ENCODE data around the gene SERPINB7. TPM values are rescaled to one million over a fixed set of nuclear protein-coding genes. Genes with fewer than 3 reads are reported as not detected.

Gene SERPINB7, protein sequence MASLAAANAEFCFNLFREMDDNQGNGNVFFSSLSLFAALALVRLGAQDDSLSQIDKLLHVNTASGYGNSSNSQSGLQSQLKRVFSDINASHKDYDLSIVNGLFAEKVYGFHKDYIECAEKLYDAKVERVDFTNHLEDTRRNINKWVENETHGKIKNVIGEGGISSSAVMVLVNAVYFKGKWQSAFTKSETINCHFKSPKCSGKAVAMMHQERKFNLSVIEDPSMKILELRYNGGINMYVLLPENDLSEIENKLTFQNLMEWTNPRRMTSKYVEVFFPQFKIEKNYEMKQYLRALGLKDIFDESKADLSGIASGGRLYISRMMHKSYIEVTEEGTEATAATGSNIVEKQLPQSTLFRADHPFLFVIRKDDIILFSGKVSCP
- not detected for total RNA-seq

DNA sequence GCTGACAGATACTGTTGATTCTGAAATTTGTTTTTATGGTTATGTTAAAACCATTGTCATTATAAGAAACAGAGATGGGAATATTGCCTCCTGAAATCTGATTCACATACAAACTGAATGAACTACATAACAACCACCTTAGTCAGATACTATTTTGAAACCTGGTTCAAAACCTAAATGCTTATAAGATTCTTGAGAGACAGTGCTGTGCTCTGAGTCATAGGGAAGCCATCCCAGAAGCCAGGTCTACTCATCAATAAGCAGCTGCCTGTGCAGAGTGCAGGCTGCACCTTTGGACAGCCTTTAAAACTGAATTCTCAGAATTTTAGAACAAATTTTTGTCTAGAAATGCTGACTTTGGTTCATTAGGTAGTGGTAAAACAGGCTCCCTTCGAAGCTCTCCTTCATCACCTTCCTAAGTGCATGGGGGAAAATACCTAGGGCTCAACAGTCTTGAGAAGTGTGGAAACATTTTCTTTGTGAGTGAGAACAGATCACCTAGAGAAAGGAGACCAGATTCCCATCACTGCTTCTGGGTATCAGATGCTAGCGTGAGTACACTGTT is at the start of gene SERPINB7:
Gene SERPINB7, plus strand, starts transcription at position 253 of the 565 bp plus-strand sequence. CDS start 6,955 bp downstream, outside the sequence.
- TF ChIP-seq CTCF (IDR thresholded peaks at IDR 0.05) (no peak), POLR2A (IDR thresholded peaks at IDR 0.05) (no peak), POLR2AphosphoS5 (IDR thresholded peaks at IDR 0.05) (no peak), EP300 (IDR thresholded peaks at IDR 0.05) (no peak)
- no peak for ATAC-seq
- Histone ChIP-seq H3K36me3 (no peaks in the 10 kb centered on the region), H3K4me3 (no peak within 1 kb of the TSS), H3K27ac (no peak within 1 kb of the TSS), H3K9me3 (no peaks in the 10 kb centered on the region), H3K4me1 (no peaks in the 10 kb centered on the region), H3K27me3 (no peaks in the 10 kb centered on the region)
- WGBS, 2 donors (ENCODE audit: low coverage in 1 of 2), result 69 to 82% methylated on average over 2 of the region's 2 CpGs

GRCh38 chr18:63725682-63726480 is 49.3 kb upstream of the SERPINB7 start:
- Histone ChIP-seq H3K4me3 (no peak overlapping the region), H3K27ac (no peak overlapping the region), H3K9me3 (no peaks in the 10 kb centered on the region), H3K27me3 (no peaks in the 10 kb centered on the region), H3K4me1 (no peaks in the 10 kb centered on the region), H3K36me3 (no peaks in the 10 kb centered on the region)
- no peak for TF ChIP-seq POLR2AphosphoS5 (IDR thresholded peaks at IDR 0.05)
- WGBS, 2 donors (ENCODE audit: low coverage in 1 of 2), result 7 to 14% methylated on average over 1 to 2 of the region's 3 CpGs
- no peak for ATAC-seq

- peaks cover 0 to 5% (median 0%) of the 10 kb centered on the region in 3 donors for H3K9me3 ChIP-seq
- TF ChIP-seq EP300 (IDR thresholded peaks at IDR 0.05), result no peak
- TF ChIP-seq POLR2A (IDR thresholded peaks at IDR 0.05), result no peak
- TF ChIP-seq POLR2AphosphoS5 (IDR thresholded peaks at IDR 0.05), result no peak
- TF ChIP-seq CTCF (IDR thresholded peaks at IDR 0.05), result no peak
- no peaks in the 10 kb centered on the region for H3K36me3 ChIP-seq
- no peak overlapping the region for H3K4me3 ChIP-seq
- 81% methylated on average over 3 of the region's 5 CpGs; no CpG with 5 or more reads in 1 of the 2 donors for WGBS, 2 donors (ENCODE audit: low coverage in 1 of 2)
- no peak for ATAC-seq
- H3K27ac ChIP-seq, result no peak overlapping the region
- H3K27me3 ChIP-seq, result no peaks in the 10 kb centered on the region
- no peaks in the 10 kb centered on the region for H3K4me1 ChIP-seq
Observed at GRCh38 chr18:63730773-63731172, 44.4 kb upstream of the SERPINB7 start.

- Histone ChIP-seq H3K27me3 (no peaks in the 10 kb centered on the region), H3K27ac (no peak overlapping the region), H3K4me1 (no peaks in the 10 kb centered on the region), H3K9me3 (peaks cover 0 to 5% (median 0%) of the 10 kb centered on the region in 3 donors), H3K4me3 (no peak overlapping the region), H3K36me3 (no peaks in the 10 kb centered on the region)
- no peak for TF ChIP-seq POLR2AphosphoS5 (IDR thresholded peaks at IDR 0.05)
- no peak for TF ChIP-seq EP300 (IDR thresholded peaks at IDR 0.05)
- TF ChIP-seq POLR2A (IDR thresholded peaks at IDR 0.05), result no peak
- no peak for TF ChIP-seq CTCF (IDR thresholded peaks at IDR 0.05)
- no peak for ATAC-seq
- 60 to 86% methylated on average over 1 of the region's 3 CpGs for WGBS, 2 donors (ENCODE audit: low coverage in 1 of 2)
Observed at GRCh38 chr18:63731215-63731614, 44.0 kb upstream of the SERPINB7 start.

DNA sequence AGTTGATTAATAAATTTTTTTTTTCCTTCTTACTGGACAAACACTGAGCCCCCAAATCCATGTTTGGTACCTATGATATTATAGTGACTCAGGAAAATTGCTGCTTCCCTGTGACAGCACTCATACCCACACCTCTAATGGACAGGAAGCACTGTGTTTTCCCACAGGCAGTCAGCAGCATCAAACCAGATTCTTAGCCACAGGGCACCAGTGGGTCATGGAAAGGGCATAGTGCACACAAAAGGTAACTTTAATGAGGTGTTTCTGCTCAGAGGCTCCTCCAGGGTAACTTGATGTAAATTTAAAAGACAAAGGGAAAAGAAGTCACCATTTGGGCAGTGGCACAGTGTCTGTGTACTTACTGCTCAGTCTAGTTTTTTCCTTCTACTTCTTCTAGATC is 38.3 kb upstream of the SERPINB7 start:
- ATAC-seq, result no peak

More for the DNA sequence above, 38.3 kb upstream of the SERPINB7 start:
- Histone ChIP-seq H3K27me3 (no peaks in the 10 kb centered on the region), H3K27ac (no peak overlapping the region), H3K4me1 (no peaks in the 10 kb centered on the region), H3K4me3 (no peak overlapping the region), H3K36me3 (no peaks in the 10 kb centered on the region), H3K9me3 (peaks cover 0 to 5% (median 0%) of the 10 kb centered on the region in 3 donors)
- TF ChIP-seq POLR2AphosphoS5 (IDR thresholded peaks at IDR 0.05) (no peak), POLR2A (IDR thresholded peaks at IDR 0.05) (no peak), EP300 (IDR thresholded peaks at IDR 0.05) (no peak), CTCF (IDR thresholded peaks at IDR 0.05) (no peak)

Data from gastroesophageal sphincter (tissue), 4 donors.